Tibial artery (tissue), 4 donors: ENCODE measurements around the gene PAXX.

Experiments
- DNase-seq, 2 donors: peaks; one replicate each; pipeline ENCODE4 v3.0.0-alpha.2; 2019
- H3K27ac ChIP-seq, 2 donors: fragments of 200-600 bp; sonication (generic) in 1 of 2; 1 replicate in 1 of 2; 2 replicates in 1 of 2; pipeline ENCODE4 v1.5.1; 2018 to 2019; ENCODE audit warnings: mild to moderate bottlenecking in 1 of 2
- H3K27me3 ChIP-seq, 2 donors: fragments of 200-600 bp; sonication (generic) in 1 of 2; one replicate each; pipeline versions ENCODE4 v1.5.1 to v1.6.0; 2016 to 2019
- H3K36me3 ChIP-seq, 3 donors: fragments of 200-600 bp; sonication (generic) in 2 of 3; one replicate each; pipeline ENCODE4 v1.5.1; 2016 to 2019; ENCODE audit warnings: mild to moderate bottlenecking in 2 of 3
- H3K4me1 ChIP-seq, 4 donors: fragments of 200-600 bp; sonication (generic) in 2 of 4; 1 replicate in 3 of 4; 2 replicates in 1 of 4; pipeline ENCODE4 v1.5.1; 2016 to 2019
- H3K4me3 ChIP-seq, 2 donors: fragments of 200-600 bp; sonication (generic) in 1 of 2; 1 replicate in 1 of 2; 2 replicates in 1 of 2; pipeline ENCODE4 v1.5.1; 2018 to 2019; ENCODE audit warnings: mild to moderate bottlenecking in 2 of 2
- H3K9me3 ChIP-seq, 3 donors: fragments of 200-600 bp; sonication (generic) in 1 of 3; one replicate each; pipeline ENCODE4 v1.5.1; 2016 to 2019
- CTCF ChIP-seq, 2 experiments: fragments of 200-600 bp in 1 of 2; fragments of 450-650 bp in 1 of 2; IDR thresholded peaks; one replicate each; pipeline ENCODE4 v1.5.1; 2017 to 2019; ENCODE audit warnings: antibody characterized with exemption in 2 of 2, mild to moderate bottlenecking in 1 of 2, moderate library complexity in 1 of 2
- intact Hi-C: fragments of 100-400 bp; cut with DNase I; formaldehyde crosslinking; loops from one replicate; pipeline ENCODE4 v1.15.0; 2023; ENCODE audit warnings: low total_unique reads

The PAXX gene

GRCh38 chr9:136969774-136970173 lies 22.4 kb upstream of the PAXX start:
- no peak for TF ChIP-seq CTCF (IDR thresholded peaks at IDR 0.05)
- DNase-seq: no peak

GRCh38 chr9:136970361-136970760 lies 21.9 kb upstream of the PAXX start:
- H3K9me3 ChIP-seq: no peaks in the 10 kb centered on the region
- no peak overlapping the region for H3K27ac ChIP-seq
- H3K4me3 ChIP-seq: no peak overlapping the region
- no peaks in the 10 kb centered on the region for H3K36me3 ChIP-seq
- intact Hi-C loops: no loop called here
- TF ChIP-seq CTCF (IDR thresholded peaks at IDR 0.05): no peak
- no peak for DNase-seq
- H3K27me3 ChIP-seq: peaks cover 0 to 39% of the 10 kb centered on the region in 2 donors
- peaks cover 0 to 7% (median 1%) of the 10 kb centered on the region in 4 donors for H3K4me1 ChIP-seq

More at GRCh38 chr9:136969774-136970173, 22.4 kb upstream of the PAXX start:
- H3K27ac ChIP-seq: no peak overlapping the region
- H3K9me3 ChIP-seq: no peaks in the 10 kb centered on the region
- H3K4me3 ChIP-seq: no peak overlapping the region
- peaks cover 0 to 7% (median 1%) of the 10 kb centered on the region in 4 donors for H3K4me1 ChIP-seq
- intact Hi-C loops: no loop called here
- no peaks in the 10 kb centered on the region for H3K36me3 ChIP-seq
- peaks cover 0 to 39% of the 10 kb centered on the region in 2 donors for H3K27me3 ChIP-seq

GRCh38 chr9:136971746-136972145 lies 20.5 kb upstream of the PAXX start:
- Histone ChIP-seq H3K9me3 (no peaks in the 10 kb centered on the region), H3K27ac (no peak overlapping the region), H3K4me1 (peaks cover 0 to 9% (median 2%) of the 10 kb centered on the region in 4 donors), H3K27me3 (peaks cover 0 to 37% of the 10 kb centered on the region in 2 donors), H3K36me3 (no peaks in the 10 kb centered on the region), H3K4me3 (no peak overlapping the region)
- intact Hi-C loops: no loop called here
- no peak for TF ChIP-seq CTCF (IDR thresholded peaks at IDR 0.05)
- no peak for DNase-seq

- intact Hi-C loops: no loop called here
- no peak for TF ChIP-seq CTCF (IDR thresholded peaks at IDR 0.05)
- Histone ChIP-seq H3K4me3 (no peak overlapping the region), H3K4me1 (peaks cover 0 to 9% (median 3%) of the 10 kb centered on the region in 4 donors), H3K36me3 (no peaks in the 10 kb centered on the region), H3K27me3 (peaks cover 0 to 37% of the 10 kb centered on the region in 2 donors), H3K27ac (no peak overlapping the region), H3K9me3 (no peaks in the 10 kb centered on the region)
- no peak for DNase-seq
These were observed 19.9 kb upstream of the PAXX start for GRCh38 chr9:136972335-136972734.

- no peak overlapping the region for H3K4me3 ChIP-seq
- no peak for TF ChIP-seq CTCF (IDR thresholded peaks at IDR 0.05)
- intact Hi-C loops: no loop called here
- peaks cover 0 to 40% of the 10 kb centered on the region in 2 donors for H3K27me3 ChIP-seq
- no peaks in the 10 kb centered on the region for H3K36me3 ChIP-seq
- H3K9me3 ChIP-seq: no peaks in the 10 kb centered on the region
- DNase-seq: no peak
- H3K4me1 ChIP-seq: peaks cover 0 to 12% (median 7%) of the 10 kb centered on the region in 4 donors
- no peak overlapping the region for H3K27ac ChIP-seq
These were observed 19.5 kb upstream of the PAXX start for GRCh38 chr9:136972743-136973142.
